GM19452 (cell line): ENCODE data around the gene TNS1.
"Not testable (repeated sequence)": the region's sequence is repeated elsewhere in the genome, so short reads cannot be mapped to it uniquely, and the experiment has no call there.

Source experiments
- ATAC-seq: cut with Tn5 transposase; IDR thresholded peaks from one replicate; pipeline ENCODE4 v1.9.1; 2021; ENCODE audit not compliant: unreplicated experiment

Gene TNS1

GRCh38 chr2:217822296-217823252 lies 180.2 kb downstream of the TNS1 start:
- no peak for ATAC-seq

GRCh38 chr2:217821536-217822147 lies 181.2 kb downstream of the TNS1 start:
- ATAC-seq, result no peak

GRCh38 chr2:217820904-217821303 lies 181.9 kb downstream of the TNS1 start:
- no peak for ATAC-seq

GRCh38 chr2:217820091-217820819 lies 182.5 kb downstream of the TNS1 start:
- no peak for ATAC-seq

- no peak for ATAC-seq
Observed at GRCh38 chr2:217818293-217818850, 184.4 kb downstream of the TNS1 start.

GRCh38 chr2:217817466-217818292 lies 185.1 kb downstream of the TNS1 start:
- ATAC-seq, result no peak

- ATAC-seq, result no peak
Observed at GRCh38 chr2:217816396-217816869, 186.4 kb downstream of the TNS1 start.

- no peak for ATAC-seq
Observed at GRCh38 chr2:217813828-217814227, 189.0 kb downstream of the TNS1 start.

GRCh38 chr2:217812170-217812569 lies 190.6 kb downstream of the TNS1 start:
- no peak for ATAC-seq

GRCh38 chr2:217810260-217810659 lies 192.5 kb downstream of the TNS1 start:
- ATAC-seq, result no peak

GRCh38 chr2:217809736-217810135 lies 193.1 kb downstream of the TNS1 start:
- no peak for ATAC-seq

GRCh38 chr2:217808967-217809366 lies 193.8 kb downstream of the TNS1 start:
- not testable (repeated sequence) for ATAC-seq

- ATAC-seq, result no peak
Observed at GRCh38 chr2:217808326-217808725, 194.5 kb downstream of the TNS1 start.

- no peak for ATAC-seq
Observed at GRCh38 chr2:217807753-217808152, 195.0 kb downstream of the TNS1 start.

GRCh38 chr2:217807025-217807424 lies 195.8 kb downstream of the TNS1 start:
- ATAC-seq, result no peak

GRCh38 chr2:217806482-217806765 lies 196.4 kb downstream of the TNS1 start:
- no peak for ATAC-seq

- no peak for ATAC-seq
Observed at GRCh38 chr2:217805668-217806481, 196.9 kb downstream of the TNS1 start.

GRCh38 chr2:217804791-217805667 lies 197.8 kb downstream of the TNS1 start:
- no peak for ATAC-seq

- no peak for ATAC-seq
Observed at GRCh38 chr2:217804338-217804737, 198.5 kb downstream of the TNS1 start.
